IPS-NIHi7 (cell line): ENCODE results near the gene C17orf78.
"Not testable (repeated sequence)": the region's sequence is repeated elsewhere in the genome, so short reads cannot be mapped to it uniquely, and the experiment has no call there.

Experiments
- DNase-seq: peaks from one replicate; pipeline ENCODE4 v3.0.0; 2012; ENCODE audit warnings: mixed read lengths; ENCODE audit errors: extremely low spot score

C17orf78 gene

DNA sequence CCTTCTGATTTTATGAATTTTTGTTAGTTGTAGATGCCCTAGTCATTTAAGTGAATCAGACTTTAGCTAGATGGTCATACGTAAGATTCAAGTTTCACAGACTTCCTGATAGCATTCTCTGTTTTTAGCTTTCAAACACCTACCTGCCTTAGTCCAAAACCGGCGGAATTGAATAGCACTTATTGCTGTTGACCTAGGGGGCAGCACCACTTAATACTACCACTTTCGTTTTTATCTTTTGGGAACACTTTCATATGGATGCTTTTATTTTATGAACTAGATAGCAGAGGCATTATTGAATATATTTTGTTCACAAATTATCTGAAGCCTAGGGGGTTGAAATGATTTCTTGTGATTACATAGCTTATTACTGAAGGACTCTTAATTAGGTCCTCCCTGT is 62.4 kb downstream of the C17orf78 start:
- DNase-seq = no peak

- no peak for DNase-seq
These were observed 64.6 kb downstream of the C17orf78 start for GRCh38 chr17:37440424-37440823.

DNA sequence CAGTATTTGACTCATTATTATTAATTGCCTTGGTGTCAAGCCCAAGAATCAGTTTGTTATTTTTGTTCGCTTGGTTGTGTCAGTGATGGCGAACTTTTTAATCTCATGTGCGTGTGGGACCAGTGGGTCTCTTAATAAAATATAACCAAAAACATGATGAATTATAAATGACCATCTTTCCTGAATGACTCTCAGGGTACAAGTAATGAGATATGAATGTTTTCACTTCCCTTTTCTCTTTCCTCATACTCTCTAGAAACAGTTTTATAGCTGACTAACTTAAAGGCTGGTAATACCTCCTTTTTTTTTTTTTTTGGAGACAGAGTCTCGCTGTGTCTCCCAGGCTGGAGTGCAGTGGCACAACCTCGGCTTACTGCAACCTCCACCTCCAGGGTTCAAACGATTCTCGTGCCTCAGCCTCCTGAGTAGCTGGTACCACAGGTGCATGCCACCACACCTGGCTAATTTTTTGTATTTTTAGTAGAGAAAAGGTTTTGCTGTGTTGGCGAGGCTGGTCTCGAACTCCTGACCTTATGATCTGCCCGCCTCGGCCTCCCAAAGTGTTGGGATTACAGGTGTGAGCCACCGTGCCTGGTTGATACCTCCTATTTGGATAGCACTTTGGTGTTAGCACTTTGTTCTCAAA is 65.7 kb downstream of the C17orf78 start:
- not testable (repeated sequence) for DNase-seq
